Bronchial epithelial cell (primary cell): ENCODE data around the gene CDH22. TPM values are rescaled to one million over a fixed set of nuclear protein-coding genes. Genes with fewer than 3 reads are reported as not detected.

Experiments used
- DNase-seq: peaks from one replicate; pipeline ENCODE4 v3.0.0-alpha.2; 2010; ENCODE audit warnings: low read depth
- FAIRE-seq: peaks from 2 replicates; lab custom pipeline; 2011; peaks lifted over from hg19 to GRCh38; lab: Jason Lieb, UNC
- H3K27me3 ChIP-seq: 2 replicates; pipeline ENCODE4 v1.5.1; 2011; ENCODE audit warnings: low read length; ENCODE audit not compliant: control insufficient read depth, insufficient read depth
- H3K36me3 ChIP-seq: 2 replicates; pipeline ENCODE4 v1.5.1; 2011; ENCODE audit warnings: low read length; ENCODE audit not compliant: control insufficient read depth, insufficient read depth
- H3K4me3 ChIP-seq: 2 replicates; pipeline ENCODE4 v1.5.1; 2011; ENCODE audit warnings: mild to moderate bottlenecking, low read depth, low read length, control low read depth
- total RNA-seq: library from RNA; depleted of rRNA; stranded (reverse); fragments of >200 nt; gene quantifications from 2 replicates; pipeline ENCODE4 v1.2.1, GENCODE V29; 2014
- TF ChIP-seq, protein P1 (sequence below): IDR thresholded peaks from 2 replicates; pipeline ENCODE4 v1.5.1; 2011; ENCODE audit warnings: mild to moderate bottlenecking, moderate library complexity, low read length, control low read depth, inconsistent platforms; ENCODE audit not compliant: insufficient read depth, severe bottlenecking

CDH22 gene
- total RNA-seq, 1 donor from 2014 or later: not detected

DNA sequence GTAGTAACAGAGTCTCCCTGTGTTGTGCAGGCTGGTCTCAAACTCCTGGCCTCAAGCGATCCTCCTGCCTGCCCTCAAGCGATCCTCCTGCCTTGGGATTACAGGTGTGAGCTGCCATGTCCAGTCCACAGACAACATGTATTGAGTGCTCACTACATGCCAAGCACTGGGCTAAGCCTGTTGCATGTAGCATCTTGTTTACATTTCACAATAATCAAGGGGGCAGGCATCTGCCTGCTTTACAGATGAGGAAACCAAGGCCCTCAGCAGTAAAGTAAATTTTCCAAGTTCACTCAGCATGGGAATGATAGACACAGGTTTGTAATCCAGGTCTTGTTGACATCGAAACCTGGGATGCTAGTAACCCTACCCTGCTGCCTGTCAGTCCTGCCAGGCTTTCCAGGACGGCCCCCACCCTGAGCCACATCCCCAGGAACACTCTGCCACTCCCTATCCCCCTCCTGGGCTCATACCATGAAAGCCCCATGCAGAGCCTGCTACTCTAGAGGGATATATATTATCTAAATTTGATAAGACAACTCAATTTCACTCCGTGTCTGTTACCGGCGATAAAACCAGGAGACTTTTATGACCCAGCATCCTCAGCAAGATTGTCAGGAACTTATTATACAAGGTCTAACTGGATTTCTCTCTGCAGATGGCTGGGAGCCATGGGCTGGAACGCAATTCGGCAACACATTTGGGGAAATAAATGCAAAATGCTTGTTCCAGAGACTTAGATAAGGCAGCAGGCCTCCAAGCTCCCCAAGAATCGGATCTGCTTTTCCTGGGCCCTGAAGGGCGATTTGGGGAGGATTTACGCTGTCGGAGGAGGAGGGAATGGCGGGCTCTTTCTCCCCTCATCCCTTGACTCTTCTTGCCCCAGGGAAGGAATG, 159.7 kb downstream of the CDH22 start:
- peak; percentile 42 for DNase-seq
- FAIRE-seq: no peak

DNA sequence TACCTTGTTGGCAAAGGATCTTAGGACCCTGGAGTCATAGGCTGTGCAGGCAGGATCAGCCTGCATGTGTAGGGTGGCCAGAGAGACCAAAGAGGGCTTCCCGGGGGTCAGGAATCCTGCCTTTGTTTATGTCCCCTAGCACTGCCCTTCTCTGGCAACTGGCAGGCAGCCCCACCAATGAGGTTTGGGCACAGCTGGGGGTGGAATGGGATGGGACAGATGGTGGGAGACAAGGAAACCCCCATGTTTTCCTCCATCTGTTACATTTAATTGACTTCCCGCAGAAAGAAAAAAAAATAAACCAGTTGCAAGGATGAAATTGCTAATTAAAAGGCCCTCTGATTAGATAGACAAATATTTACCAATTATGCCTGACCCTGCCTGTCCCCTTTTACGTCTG, 162.6 kb downstream of the CDH22 start:
- DNase-seq (no peak), FAIRE-seq (no peak)
- Histone ChIP-seq H3K27me3 (peaks cover 9% of the 10 kb centered on the region), H3K36me3 (no peaks in the 10 kb centered on the region), H3K4me3 (no peak overlapping the region)
- TF ChIP-seq, protein P1, sequence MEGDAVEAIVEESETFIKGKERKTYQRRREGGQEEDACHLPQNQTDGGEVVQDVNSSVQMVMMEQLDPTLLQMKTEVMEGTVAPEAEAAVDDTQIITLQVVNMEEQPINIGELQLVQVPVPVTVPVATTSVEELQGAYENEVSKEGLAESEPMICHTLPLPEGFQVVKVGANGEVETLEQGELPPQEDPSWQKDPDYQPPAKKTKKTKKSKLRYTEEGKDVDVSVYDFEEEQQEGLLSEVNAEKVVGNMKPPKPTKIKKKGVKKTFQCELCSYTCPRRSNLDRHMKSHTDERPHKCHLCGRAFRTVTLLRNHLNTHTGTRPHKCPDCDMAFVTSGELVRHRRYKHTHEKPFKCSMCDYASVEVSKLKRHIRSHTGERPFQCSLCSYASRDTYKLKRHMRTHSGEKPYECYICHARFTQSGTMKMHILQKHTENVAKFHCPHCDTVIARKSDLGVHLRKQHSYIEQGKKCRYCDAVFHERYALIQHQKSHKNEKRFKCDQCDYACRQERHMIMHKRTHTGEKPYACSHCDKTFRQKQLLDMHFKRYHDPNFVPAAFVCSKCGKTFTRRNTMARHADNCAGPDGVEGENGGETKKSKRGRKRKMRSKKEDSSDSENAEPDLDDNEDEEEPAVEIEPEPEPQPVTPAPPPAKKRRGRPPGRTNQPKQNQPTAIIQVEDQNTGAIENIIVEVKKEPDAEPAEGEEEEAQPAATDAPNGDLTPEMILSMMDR: no peak

More for the DNA sequence above, 159.7 kb downstream of the CDH22 start:
- Histone ChIP-seq H3K27me3 (peaks cover 1% of the 10 kb centered on the region), H3K36me3 (no peaks in the 10 kb centered on the region), H3K4me3 (no peak overlapping the region)
- TF ChIP-seq, protein P1: no peak

DNA sequence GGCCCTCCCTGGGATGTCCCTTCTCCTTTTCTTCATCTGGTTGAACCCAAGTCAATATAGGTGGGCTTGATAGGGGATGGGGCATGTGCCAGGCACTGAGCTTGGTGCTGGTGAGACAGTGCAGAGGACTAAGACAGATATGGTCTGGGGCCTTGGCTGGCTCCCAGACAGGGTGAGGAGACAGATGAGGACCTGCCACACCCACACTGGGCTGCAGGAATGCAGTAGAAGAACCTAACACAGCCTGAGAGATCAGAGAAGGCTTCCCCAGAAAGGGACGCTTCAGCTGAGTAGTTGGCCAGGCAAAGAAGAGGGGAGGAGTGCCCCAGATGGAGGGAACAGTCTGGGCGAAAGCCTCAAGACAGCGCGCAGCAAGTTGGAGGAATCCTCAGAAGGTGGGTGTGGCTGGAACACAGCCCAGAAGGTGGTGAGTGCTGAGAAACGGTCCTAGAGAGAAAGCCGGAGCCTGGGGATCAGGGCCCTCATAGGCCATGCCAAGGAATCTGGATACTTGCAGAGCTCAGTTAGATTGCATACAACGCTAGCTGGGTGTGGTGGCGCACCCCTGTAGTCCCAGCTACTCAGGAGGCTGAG, 163.8 kb downstream of the CDH22 start:
- no peak overlapping the region for H3K4me3 ChIP-seq
- H3K36me3 ChIP-seq: no peaks in the 10 kb centered on the region
- TF ChIP-seq, protein P1: no peak
- H3K27me3 ChIP-seq: peaks cover 9% of the 10 kb centered on the region
- FAIRE-seq: no peak
- peak; percentile 20 for DNase-seq

DNA sequence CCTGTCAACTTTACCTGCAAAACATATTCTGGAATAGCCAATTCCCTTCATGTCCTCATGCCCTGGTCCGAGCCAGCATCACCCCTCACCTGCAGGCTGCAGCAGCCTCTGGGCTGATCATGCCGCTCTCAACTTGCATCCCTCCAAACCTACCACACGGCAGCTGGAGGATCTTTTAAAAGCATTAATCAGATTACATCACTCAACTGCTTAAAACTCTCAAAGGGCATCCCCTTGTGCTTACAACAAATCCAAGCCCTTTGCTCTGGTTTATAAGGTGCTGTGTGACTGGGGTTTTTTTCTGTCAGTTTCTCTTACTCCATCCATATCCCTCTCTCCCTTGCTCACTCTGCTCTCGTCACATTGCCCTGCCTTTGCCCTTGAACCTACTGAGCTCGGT, 166.2 kb downstream of the CDH22 start:
- H3K36me3 ChIP-seq: no peaks in the 10 kb centered on the region
- no peak for FAIRE-seq
- no peak for DNase-seq
- H3K4me3 ChIP-seq: no peak overlapping the region
- peaks cover 9% of the 10 kb centered on the region for H3K27me3 ChIP-seq
- TF ChIP-seq, protein P1: no peak

DNA sequence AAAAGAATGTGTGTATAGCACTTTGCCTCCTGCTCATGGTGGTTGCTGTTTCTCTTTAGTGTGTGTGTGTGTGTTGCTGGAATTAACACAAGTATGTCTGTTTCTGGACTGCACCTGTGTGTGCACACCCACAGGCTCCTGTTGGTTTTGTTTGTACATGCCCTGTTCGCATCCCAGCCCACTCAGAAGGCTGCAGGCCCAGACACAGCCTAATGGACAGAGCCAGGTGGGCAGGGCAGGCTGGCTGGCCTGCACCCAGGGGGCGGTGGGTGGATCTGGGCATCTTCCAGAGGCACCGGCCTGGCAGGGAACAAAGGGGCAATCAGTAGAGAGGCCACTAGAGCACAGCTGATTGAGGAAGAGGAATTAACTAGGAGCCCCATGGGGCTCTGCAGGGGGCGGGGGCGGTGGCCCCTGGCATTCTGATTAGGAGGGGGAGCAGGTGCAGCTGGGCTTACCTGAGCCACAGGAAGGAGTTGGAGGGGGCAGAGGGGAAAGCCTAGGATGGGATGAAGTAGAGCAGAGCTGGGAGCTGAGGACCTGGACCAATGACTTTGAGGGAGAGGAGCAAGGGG, 168.3 kb downstream of the CDH22 start:
- Histone ChIP-seq H3K4me3 (no peak overlapping the region), H3K27me3 (peaks cover 9% of the 10 kb centered on the region), H3K36me3 (no peaks in the 10 kb centered on the region)
- FAIRE-seq: no peak
- DNase-seq: peak; percentile 81
- TF ChIP-seq, protein P1: no peak
